ENCODE results near the gene PRRT1B.
"Not testable (repeated sequence)": the region's sequence is repeated elsewhere in the genome, so short reads cannot be mapped to it uniquely, and the experiment has no call there.

The PRRT1B gene

GRCh38 chr9:131545003-131545785 is at the start of gene PRRT1B:
Gene PRRT1B (plus strand): TSS chr9:131545523. CDS start chr9:131545616, 93 bp downstream.
- FAIRE-seq, result no peak
- DNase-seq (ENCODE audit: low spot score), result no peak

DNA sequence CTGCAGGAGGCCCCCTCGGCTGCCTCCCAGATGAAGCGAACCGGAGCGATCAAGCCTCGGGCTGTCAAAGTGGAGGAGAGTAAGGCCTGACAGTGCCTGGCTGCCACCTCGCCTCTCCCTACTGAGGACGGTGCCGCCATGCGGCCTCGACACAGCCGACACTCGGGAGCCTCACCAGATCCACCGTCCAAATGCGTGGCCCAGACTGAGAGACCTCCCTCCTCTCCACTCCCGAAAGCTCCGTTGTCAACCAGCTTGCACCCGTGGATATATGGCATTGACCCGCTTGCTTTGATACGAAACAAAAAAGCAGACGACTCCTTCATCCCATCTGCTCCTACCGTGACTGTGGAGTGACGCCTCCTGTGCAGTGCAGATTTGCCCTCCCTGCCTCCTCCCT is 49.5 kb upstream of the PRRT1B start:
- DNase-seq (ENCODE audit: low spot score), result no peak
- FAIRE-seq, result no peak

GRCh38 chr9:131496844-131497405 is 48.4 kb upstream of the PRRT1B start:
- FAIRE-seq (no peak), DNase-seq (ENCODE audit: low spot score) (no peak)

DNA sequence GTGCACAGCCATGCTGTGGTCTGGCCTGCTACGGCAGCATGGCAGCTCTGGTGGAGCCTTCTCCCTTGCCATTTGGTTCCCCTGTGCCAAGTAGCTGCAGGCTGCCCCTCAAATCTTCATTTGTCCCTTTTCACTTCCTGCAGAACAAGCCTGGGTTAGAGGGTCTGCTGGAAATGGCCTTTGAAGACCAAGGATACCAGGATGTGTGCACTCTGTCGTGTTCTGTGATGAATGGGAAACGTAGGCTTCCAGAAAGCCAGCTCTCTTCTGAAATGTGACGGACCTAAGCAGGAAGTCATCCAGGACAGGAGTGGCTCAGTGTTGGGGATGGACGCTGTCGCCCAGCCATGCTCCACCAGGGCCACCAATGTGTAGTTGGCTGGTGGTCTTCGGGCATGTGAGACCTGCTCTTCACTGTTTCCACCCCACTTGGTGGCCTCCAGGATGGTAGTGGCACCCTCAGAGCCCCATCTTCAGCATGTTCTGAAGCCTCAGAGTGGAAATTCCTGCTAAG is 46.0 kb upstream of the PRRT1B start:
- DNase-seq (ENCODE audit: low spot score), result no peak
- no peak for FAIRE-seq

GRCh38 chr9:131500377-131500776 is 44.9 kb upstream of the PRRT1B start:
- DNase-seq (ENCODE audit: low spot score), result no peak
- FAIRE-seq, result no peak

DNA sequence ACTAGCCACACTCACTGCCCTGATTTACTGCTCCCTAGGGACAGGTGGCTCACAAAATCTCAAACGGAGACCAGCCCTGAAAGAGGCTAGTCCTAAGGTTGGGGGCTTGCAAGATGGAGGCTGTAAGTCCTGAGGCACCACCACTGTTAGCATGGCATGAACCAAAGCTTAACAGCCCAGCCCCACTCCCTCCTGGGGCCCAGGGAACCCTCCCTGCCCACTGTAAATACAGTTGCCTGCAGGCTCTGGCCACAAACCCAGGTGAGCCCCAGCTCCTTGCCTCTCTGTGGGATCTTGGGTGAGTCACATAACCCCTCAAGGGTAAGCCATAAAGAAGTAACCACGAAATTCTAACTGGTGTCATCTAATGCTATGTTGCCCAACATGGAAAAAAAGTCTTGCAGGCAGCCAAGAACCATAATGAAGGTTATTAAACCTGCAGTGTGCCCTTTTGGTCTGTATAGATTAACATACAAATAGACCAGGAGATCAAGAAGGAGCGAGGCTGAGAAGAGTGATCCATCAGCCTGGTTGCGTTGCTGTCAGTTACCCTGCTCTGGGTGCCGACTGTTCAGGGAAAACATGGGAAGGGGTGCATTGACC is 44.3 kb upstream of the PRRT1B start:
- DNase-seq (ENCODE audit: low spot score) (no peak), FAIRE-seq (no peak)

- DNase-seq (ENCODE audit: low spot score) (no peak), FAIRE-seq (no peak)
These were observed 42.3 kb upstream of the PRRT1B start, which contains the start of gene POMT1 for GRCh38 chr9:131502781-131503625. Gene POMT1 (plus strand): TSS chr9:131502918. CDS start chr9:131504219, 1,301 bp downstream.

DNA sequence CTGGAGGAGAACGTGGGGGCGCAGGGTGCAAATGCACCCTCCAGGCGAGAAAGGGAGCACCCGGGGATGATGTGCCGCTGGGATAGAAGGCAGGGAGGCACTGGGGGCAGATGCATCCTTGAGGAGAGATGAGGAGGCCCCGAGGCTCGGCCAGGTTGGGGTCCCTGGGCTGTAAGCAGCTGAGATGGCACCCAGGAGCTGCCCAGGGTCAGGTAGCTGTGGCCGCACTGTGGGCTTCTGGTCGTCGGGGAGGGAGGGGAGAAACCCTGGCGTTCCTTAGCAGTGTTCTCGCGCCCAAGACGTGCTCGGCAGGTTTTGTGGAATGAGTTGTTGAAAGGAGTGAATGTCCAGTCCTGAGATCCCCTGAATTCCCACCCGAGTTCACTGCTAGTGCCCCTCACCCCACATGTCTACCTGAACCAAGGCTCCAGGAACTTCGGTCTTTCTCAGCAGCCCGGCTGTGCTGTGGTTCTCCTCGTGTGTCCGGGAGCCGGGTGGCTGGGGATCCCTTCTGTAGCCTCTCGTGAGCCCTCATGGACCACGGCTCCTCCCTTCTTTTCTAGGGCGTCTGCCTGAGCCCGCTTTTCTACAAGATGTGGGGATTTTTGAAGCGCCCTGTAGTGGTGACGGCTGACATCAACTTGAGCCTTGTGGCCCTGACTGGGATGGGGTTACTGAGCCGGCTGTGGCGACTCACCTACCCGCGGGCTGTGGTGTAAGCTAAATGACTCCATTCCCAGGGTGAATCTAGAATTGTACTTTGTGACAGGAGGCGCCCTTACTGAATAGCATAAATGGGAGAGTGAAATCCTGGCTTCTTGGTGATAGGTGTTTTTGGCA is 41.5 kb upstream of the PRRT1B start:
- no peak for FAIRE-seq
- DNase-seq (ENCODE audit: low spot score), result no peak

DNA sequence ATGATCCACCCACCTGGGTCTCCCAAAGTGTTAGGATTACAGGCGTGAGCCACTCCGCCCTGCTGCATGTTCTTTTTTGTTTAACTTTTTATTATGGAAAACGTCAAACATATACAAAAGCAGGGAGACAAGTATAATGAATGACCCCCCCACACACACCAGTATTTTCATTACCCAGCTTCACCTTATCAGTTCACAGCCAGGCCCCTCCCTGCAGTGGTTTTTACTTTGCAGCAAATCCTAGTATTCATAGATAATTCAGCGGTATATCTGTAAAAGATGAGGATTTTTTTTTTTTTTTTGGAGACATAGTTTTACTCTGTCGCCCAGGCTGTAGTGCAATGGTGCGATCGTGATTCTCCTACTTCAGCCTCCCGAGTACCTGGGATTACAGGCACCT is 40.3 kb upstream of the PRRT1B start:
- no peak for FAIRE-seq
- DNase-seq (ENCODE audit: low spot score), result no peak

DNA sequence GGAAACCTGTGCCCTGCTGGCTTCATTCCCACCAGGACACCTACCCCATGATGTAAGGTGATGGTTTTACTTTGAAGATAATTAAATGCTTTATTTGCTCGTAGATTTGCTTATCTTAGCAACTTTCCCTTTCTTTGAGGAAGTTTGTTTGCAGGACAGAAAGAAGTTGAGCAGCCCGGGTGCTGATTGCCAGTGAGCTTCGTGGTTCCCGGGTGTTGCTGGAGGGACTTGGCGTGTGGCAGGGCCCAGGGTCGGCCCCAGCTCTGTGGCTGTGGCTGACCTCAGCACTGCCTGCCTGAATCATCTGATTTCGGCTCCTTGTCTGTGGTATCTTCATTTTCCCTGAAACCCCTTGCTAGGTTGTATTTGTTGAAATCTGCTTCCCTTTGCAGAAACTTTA is 33.9 kb upstream of the PRRT1B start:
- FAIRE-seq, result no peak
- DNase-seq (ENCODE audit: low spot score), result no peak

DNA sequence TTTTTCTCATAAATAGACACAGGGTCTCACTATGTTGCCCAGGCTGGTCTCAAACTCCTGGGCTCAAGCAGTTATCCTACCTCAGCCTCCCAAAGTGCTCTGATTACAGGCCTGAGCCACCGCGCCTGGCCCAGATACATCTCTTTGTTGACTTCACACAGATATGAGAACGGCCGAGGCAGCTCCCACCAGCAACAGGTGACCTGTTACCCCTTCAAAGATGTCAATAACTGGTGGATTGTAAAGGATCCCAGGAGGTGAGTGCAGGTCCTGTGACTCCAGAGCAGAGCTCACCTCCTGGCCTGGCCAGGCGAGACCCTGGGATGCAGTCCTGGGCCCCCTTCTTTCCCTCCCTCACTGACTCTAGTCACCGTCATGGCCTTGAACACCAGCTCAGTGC is 33.4 kb upstream of the PRRT1B start:
- FAIRE-seq, result no peak

GRCh38 chr9:131513177-131513576 is 32.1 kb upstream of the PRRT1B start:
- DNase-seq (ENCODE audit: low spot score), result no peak
- no peak for FAIRE-seq

More for the DNA sequence above, 33.4 kb upstream of the PRRT1B start:
- DNase-seq (ENCODE audit: low spot score), result no peak

DNA sequence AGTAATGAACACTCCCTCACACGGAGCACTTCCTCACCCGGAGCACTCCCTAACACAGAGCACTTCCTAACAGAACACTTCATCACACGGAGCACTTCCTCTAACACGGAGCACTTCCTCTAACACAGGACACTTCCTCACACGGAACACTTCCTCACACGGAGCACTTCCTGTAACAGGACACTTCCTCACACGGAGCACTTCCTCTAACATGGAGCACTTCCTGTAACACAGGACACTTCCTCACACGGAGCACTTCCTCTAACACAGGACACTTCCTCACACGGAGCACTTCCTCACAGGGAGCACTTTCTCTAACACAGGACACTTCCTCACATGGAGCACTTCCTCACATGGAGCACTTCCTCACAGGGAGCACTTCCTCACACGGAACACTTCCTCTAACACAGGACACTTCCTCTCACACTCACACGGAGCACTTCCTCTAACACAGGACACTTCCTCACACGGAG is 29.7 kb upstream of the PRRT1B start:
- not testable (repeated sequence) for DNase-seq (ENCODE audit: low spot score)
- FAIRE-seq, result peak; percentile 88

- peak; percentile 87 for FAIRE-seq
- DNase-seq (ENCODE audit: low spot score), result no peak
These were observed 29.2 kb upstream of the PRRT1B start for GRCh38 chr9:131516100-131516499.

- DNase-seq (ENCODE audit: low spot score), result no peak
- FAIRE-seq, result no peak
These were observed 28.4 kb upstream of the PRRT1B start for GRCh38 chr9:131516930-131517329.

- DNase-seq (ENCODE audit: low spot score) (no peak), FAIRE-seq (no peak)
These were observed 27.5 kb upstream of the PRRT1B start for GRCh38 chr9:131517761-131518190.

GRCh38 chr9:131518553-131518952 is 26.8 kb upstream of the PRRT1B start:
- DNase-seq (ENCODE audit: low spot score) (no peak), FAIRE-seq (no peak)

DNA sequence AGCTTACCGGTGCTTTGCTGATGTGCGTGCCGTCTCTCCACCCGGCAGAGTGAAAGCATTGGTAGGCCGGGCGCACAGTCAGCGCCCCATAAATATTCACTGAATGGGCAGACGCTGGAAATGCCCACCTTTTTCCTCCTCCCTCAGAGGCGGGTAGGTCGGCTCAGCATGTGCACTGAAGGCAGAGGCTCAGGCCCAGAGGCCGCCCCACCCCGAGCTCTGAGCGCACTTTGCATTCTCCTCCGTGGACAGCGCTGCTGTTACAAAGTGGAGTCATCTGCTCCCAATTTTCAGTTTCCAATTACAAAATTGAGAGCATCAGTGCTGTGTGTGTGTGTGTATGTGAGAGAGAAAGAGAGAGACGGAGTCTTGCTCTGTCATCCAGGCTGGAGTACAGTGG is 24.8 kb upstream of the PRRT1B start:
- DNase-seq (ENCODE audit: low spot score) (no peak), FAIRE-seq (no peak)

- FAIRE-seq, result no peak
These were observed 24.1 kb upstream of the PRRT1B start for GRCh38 chr9:131521203-131521602.

DNA sequence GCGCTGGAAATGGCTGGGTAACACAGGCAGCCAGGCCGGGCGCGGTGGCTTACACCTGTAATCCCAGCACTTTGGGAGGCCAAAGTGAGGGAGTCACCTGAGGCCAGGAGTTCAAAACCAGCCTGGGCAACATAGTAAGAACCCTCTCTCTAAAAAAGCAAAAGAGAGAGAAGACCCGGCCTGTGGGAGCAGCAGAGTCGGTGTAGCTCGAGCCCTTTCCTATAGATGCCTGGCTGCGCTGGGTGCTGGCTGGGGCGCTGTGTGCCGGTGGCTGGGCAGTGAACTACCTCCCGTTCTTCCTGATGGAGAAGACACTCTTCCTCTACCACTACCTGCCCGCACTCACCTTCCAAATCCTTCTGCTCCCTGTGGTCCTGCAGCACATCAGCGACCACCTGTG is 23.5 kb upstream of the PRRT1B start:
- no peak for DNase-seq (ENCODE audit: low spot score)
- no peak for FAIRE-seq

More at GRCh38 chr9:131521203-131521602, 24.1 kb upstream of the PRRT1B start:
- no peak for DNase-seq (ENCODE audit: low spot score)
